Right lobe of liver (tissue), 4 donors: Measurements from ENCODE around the gene TSPAN32.

Experiments used
- POLR2A ChIP-seq: fragments of 450-650 bp; IDR thresholded peaks from one replicate; pipeline ENCODE4 v1.6.1; 2017; ENCODE audit warnings: antibody characterized with exemption, mild to moderate bottlenecking
- TF ChIP-seq, protein P1 (sequence below), 4 donors: fragments of 200-600 bp in 3 of 4; fragments of 450-650 bp in 1 of 4; IDR thresholded peaks; one replicate each; pipeline versions ENCODE4 v1.5.1 to v1.8.0; 2016 to 2022; ENCODE audit warnings: antibody characterized with exemption in 4 of 4, mild to moderate bottlenecking in 2 of 4
- donor health status: DM: no; HTN: no; CAD: no.
- donor health status: DM: no; HTN: no; CAD: no.
- donor health status: DM: no; HTN: yes; CAD: no.

DNA sequence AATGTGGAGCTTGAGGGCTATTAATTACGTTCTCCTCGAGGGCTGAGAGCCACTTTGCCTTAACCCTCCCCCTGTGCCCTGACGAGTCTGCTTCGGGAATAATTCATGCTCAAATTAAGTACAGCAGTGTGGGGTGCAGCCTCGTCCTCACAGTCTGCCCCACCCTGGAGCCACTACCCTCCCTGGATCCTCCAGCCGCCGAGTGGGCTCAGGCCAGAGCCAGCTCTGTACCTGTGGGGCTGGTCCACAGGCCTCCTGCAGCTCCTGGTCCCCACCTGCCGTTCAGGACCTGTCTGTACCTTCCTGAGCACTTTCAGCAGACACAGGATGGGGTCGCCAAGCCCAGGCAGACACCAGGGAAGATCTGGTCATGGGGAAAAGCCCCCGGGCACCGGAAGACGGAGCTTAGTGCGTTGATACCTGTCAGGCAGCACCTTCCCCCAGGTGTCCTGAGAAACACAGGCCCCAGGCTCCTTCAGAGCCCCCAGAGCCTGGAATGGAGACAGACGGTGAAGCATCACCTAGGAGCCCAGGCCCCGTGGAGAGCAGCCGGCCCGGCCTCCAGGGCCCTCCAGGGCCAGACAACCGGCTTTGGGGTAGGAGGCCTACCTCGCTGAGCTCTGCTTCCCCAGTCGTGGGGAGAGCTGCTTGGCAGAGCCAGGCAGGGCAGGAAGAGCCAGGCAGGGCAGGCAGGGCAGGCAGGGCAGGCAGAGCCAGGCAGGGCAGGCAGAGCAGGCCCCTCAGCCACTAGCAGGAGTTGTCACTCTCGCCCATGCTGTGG, 9.7 kb downstream of the TSPAN32 start:
- TF ChIP-seq, protein P1, sequence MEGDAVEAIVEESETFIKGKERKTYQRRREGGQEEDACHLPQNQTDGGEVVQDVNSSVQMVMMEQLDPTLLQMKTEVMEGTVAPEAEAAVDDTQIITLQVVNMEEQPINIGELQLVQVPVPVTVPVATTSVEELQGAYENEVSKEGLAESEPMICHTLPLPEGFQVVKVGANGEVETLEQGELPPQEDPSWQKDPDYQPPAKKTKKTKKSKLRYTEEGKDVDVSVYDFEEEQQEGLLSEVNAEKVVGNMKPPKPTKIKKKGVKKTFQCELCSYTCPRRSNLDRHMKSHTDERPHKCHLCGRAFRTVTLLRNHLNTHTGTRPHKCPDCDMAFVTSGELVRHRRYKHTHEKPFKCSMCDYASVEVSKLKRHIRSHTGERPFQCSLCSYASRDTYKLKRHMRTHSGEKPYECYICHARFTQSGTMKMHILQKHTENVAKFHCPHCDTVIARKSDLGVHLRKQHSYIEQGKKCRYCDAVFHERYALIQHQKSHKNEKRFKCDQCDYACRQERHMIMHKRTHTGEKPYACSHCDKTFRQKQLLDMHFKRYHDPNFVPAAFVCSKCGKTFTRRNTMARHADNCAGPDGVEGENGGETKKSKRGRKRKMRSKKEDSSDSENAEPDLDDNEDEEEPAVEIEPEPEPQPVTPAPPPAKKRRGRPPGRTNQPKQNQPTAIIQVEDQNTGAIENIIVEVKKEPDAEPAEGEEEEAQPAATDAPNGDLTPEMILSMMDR (IDR thresholded peaks at IDR 0.05), result no peak
- TF ChIP-seq POLR2A, result no peak
